K562 (cell line): Measurements from ENCODE around the gene DYRK1A. TPM values are rescaled to one million over a fixed set of nuclear protein-coding genes. Genes with fewer than 3 reads are reported as not detected.

Source experiments
- AFF1 ChIP-seq, 2 experiments: fragments of 450-650 bp; IDR thresholded peaks; 2 replicates each; pipeline ENCODE4 v1.6.1; 2018; ENCODE audit warnings: mild to moderate bottlenecking in 2 of 2, low read depth in 1 of 2; ENCODE audit not compliant: partially characterized antibody in 2 of 2
- ARID3A ChIP-seq: IDR thresholded peaks from 2 replicates; pipeline ENCODE4 v1.6.1; 2012; ENCODE audit warnings: low read depth, low read length, improper control_type of control experiment, borderline replicate concordance
- CEBPG ChIP-seq, 3 experiments: fragments of 200-800 bp in 1 of 3; sonication (Bioruptor generic) in 1 of 3; sonication (generic) in 1 of 3; formaldehyde crosslinking in 1 of 3; IDR thresholded peaks in 2 of 3; conservative IDR thresholded peaks in 1 of 3; 2 replicates each; pipeline versions ENCODE4 v1.6.1 to v1.8.0; 2016 to 2022; ENCODE audit warnings: missing compliant biosample characterization in 2 of 3, missing genetic modification characterization in 2 of 3, mild to moderate bottlenecking in 1 of 3, missing genetic modification reagents in 1 of 3
- GMEB1 ChIP-seq: fragments of 250-450 bp; sonication (Bioruptor Pico); IDR thresholded peaks from 2 replicates; pipeline ENCODE4 v1.4.0; 2020; ENCODE audit warnings: mild to moderate bottlenecking
- HOMEZ ChIP-seq: fragments of 250-450 bp; sonication (Bioruptor Pico); IDR thresholded peaks from 2 replicates; pipeline ENCODE4 v1.4.0; 2020; ENCODE audit warnings: mild to moderate bottlenecking, moderate library complexity
- SAP30 ChIP-seq: fragments of 200-600 bp; sonication (generic); IDR thresholded peaks from 2 replicates; pipeline ENCODE4 v1.6.1; 2012; ENCODE audit warnings: borderline replicate concordance, low read depth, mild to moderate bottlenecking, moderate library complexity, low read length, control low read depth, inconsistent platforms; ENCODE audit not compliant: insufficient read depth, poor library complexity, severe bottlenecking
- TAF7 ChIP-seq: fragments of 450-650 bp; IDR thresholded peaks from 2 replicates; pipeline ENCODE4 v1.6.1; 2016; ENCODE audit warnings: missing genetic modification characterization, missing compliant biosample characterization
- THAP12 ChIP-seq: fragments of 250-450 bp; sonication (Bioruptor Pico); IDR thresholded peaks from 2 replicates; pipeline ENCODE4 v1.9.0; 2021; ENCODE audit warnings: mild to moderate bottlenecking, inconsistent platforms
- USF1 ChIP-seq: sonication (generic); formaldehyde crosslinking; IDR thresholded peaks from 2 replicates; pipeline ENCODE4 v1.9.0; 2022; ENCODE audit warnings: mild to moderate bottlenecking, missing genetic modification reagents
- ZEB2 ChIP-seq: fragments of 450-650 bp; IDR thresholded peaks from 2 replicates; pipeline ENCODE4 v1.6.1; 2016
- ZNF561 ChIP-seq: fragments of 450-650 bp; formaldehyde crosslinking; conservative IDR thresholded peaks from 2 replicates; pipeline ENCODE4 v1.4.0; 2020; ENCODE audit warnings: mild to moderate bottlenecking, moderate library complexity
- polyA plus RNA-seq, 8 experiments: library from polyadenylated mRNA; depleted of rRNA in 4 of 8; stranded (reverse) in 5 of 8; unstranded in 3 of 8; fragments of >200 nt; fragmentation: Nextera tagmentation in 2 of 8; fragmentation: Illumina TruSeq in 1 of 8; extraction: Ambion mirVana in 2 of 8; extraction: Trizol in 1 of 8; gene quantifications; 2 replicates each; pipeline versions ENCODE4 v1.2.1 to v1.2.3, GENCODE V29; 2011 to 2014; ENCODE audit warnings: inconsistent platforms in 1 of 8, missing spikeins in 1 of 8
- total RNA-seq, 7 experiments: library from RNA; depleted of rRNA in 6 of 7; stranded (reverse); fragments of >200 nt in 6 of 7; fragmentation: Illumina TruSeq in 2 of 7; extraction: Trizol in 2 of 7; gene quantifications; 2 replicates each; pipeline versions ENCODE4 v1.2.1 to v1.2.3, GENCODE V29; 2011 to 2021; ENCODE audit warnings: low replicate concordance in 1 of 7

Gene DYRK1A
- total and polyA plus RNA-seq, 9 of the 15 experiments (the other 6 are each of a cell fraction or from before 2014, with no cell fraction given): 3.7 to 64.8 (median 42.3) TPM

GRCh38 chr21:37463083-37463801 is 96.7 kb downstream of the DYRK1A start (continued):
- TF ChIP-seq USF1 (CRISPR knock-in tag) (no peak), ZEB2 (no peak), GMEB1 (CRISPR knock-in tag) (no peak), ARID3A (peak; percentile 52; the same call in 1 of the 2 replicates), AFF1 (IDR thresholded peaks at IDR 0.05; ENCODE audit: low read depth in 1 of 2, partially characterized antibody in 2 of 2) (no peak), ZNF561 (CRISPR knock-in tag) (no peak), TAF7 (tag) (no peak), CEBPG (CRISPR knock-in tag; IDR thresholded peaks at IDR 0.05) (no peak), CEBPG (tag; conservative IDR thresholded peaks at IDR 0.05 in 1 of 2, IDR thresholded peaks at IDR 0.05 in 1 of 2) (no peak), THAP12 (CRISPR knock-in tag) (no peak), SAP30 (no peak), HOMEZ (CRISPR knock-in tag) (no peak)
